HPDE6-E6E7 (cell line): Measurements from ENCODE around the gene TBXT.

Experiments
- DNase-seq: peaks from one replicate; pipeline ENCODE4 v3.0.0; 2011; ENCODE audit warnings: missing footprints; ENCODE audit errors: extremely low spot score

Gene TBXT

DNA sequence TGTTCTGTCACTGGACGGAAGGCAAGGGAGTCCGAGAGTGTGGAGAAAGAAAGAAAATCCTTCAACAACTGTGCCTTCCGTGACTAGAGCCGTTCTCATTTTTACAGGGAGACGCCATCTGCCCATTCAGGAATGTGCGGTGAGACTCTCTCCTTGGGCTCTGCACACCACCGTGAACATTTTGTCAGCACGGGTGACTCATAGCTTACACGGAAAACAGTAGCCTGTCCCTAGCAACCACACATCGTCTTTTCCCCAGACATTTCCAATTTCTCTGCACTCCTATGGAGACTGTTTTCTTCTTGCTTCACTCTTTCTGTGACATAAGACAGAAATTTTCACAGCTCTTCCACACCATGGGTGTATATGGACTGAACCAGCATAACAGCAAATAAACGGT is 55.1 kb downstream of the TBXT start:
- DNase-seq, result peak; percentile 22

DNA sequence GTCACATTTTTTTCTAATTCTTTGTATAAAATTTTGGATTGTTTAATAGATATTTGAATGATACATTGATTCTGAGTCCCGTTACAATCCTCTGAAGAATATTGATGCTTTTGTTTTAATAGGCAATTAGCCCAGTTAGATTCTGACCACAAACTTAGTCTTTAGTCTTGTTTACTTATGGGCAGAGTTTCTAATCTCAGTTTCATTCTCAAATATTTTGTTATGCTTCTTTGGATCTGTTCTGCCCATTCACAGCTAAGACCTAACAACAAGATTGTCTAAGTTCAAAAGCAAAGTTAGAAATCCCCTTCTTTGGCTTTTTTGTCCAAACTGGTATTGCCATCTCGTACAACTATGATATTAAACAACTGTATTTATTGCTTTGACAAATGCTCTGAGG is 58.0 kb downstream of the TBXT start:
- DNase-seq, result no peak
